ENCODE results near the gene SLC9C2.
"Not testable (repeated sequence)": the region's sequence is repeated elsewhere in the genome, so short reads cannot be mapped to it uniquely, and the experiment has no call there.

SLC9C2 gene

GRCh38 chr1:173603056-173603591 lies at the start of gene SLC9C2:
Gene SLC9C2, minus strand, starts transcription at chr1:173603072. Its CDS starts 1,296 bp downstream, at chr1:173601776.
- no peak for TF ChIP-seq CTCF (IDR thresholded peaks at IDR 0.05; ENCODE audit: insufficient read depth, low read depth, low read length, missing control alignments)
- no peak for DNase-seq (ENCODE audit: low read depth)
- no peak within 1 kb of the TSS for H3K4me3 ChIP-seq (ENCODE audit: low read length)

DNA sequence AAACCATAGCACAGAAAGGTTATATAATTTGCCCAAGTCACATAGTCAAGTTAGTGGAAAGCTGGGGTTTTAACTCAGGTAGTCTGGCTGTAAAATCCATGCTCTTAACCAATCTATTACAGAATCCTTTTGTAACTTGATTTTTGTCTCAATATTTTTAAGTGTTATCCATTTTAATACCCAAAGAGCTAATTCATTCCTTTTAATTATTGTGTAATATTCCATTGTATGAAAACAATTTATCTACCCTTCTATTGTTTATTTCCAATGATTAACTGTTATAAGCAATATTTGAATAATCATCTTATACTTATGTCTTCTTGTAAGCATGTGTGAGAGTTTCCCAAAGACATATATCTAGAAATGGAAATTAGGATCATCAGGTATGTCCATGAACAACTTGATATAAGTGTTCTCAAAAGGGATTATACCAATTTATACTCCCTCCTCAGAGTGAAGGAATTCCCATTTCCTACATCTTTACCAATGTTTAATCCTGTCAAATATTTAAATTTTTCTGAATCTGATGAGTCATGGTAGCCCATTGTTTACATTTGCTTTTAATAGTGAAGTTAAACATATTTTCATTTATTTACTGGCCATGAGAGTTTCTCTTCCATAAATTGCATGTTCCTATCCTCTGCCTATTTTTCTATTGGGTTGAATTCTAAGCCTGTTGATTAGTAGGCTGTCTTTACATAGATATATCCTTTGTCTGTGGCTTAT lies 46.2 kb upstream of the SLC9C2 start:
- no peak for DNase-seq (ENCODE audit: low read depth)
- TF ChIP-seq CTCF (IDR thresholded peaks at IDR 0.05; ENCODE audit: insufficient read depth, low read depth, low read length, missing control alignments), result no peak
- H3K4me3 ChIP-seq (ENCODE audit: low read length), result no peak overlapping the region

DNA sequence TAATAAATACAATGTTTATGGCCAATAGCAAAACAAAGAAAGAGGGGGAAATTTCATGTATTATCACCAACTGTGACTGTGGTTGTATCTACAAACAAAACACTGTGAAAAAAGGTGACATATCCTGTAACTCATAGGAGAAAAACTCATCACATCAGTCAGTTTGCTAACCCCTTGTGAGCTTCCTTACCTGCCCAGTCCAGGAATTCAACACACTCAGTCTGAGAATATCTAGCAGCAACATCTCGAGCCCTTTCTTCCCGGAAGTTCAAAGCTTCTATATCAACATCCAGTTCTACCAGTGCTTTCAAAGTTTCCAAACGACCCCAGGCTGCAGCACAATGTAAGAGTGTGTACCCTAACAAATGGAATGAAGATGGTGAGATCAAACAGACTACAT lies 43.8 kb upstream of the SLC9C2 start:
- no peak for TF ChIP-seq CTCF (IDR thresholded peaks at IDR 0.05; ENCODE audit: insufficient read depth, low read depth, low read length, missing control alignments)

GRCh38 chr1:173642450-173643139 lies 39.7 kb upstream of the SLC9C2 start:
- peak; percentile 77 for DNase-seq (ENCODE audit: low read depth)
- not testable (repeated sequence) for H3K4me3 ChIP-seq (ENCODE audit: low read length)

More for the DNA sequence above, 43.8 kb upstream of the SLC9C2 start:
- DNase-seq (ENCODE audit: low read depth), result peak; percentile 54
- H3K4me3 ChIP-seq (ENCODE audit: low read length), result no peak overlapping the region

DNA sequence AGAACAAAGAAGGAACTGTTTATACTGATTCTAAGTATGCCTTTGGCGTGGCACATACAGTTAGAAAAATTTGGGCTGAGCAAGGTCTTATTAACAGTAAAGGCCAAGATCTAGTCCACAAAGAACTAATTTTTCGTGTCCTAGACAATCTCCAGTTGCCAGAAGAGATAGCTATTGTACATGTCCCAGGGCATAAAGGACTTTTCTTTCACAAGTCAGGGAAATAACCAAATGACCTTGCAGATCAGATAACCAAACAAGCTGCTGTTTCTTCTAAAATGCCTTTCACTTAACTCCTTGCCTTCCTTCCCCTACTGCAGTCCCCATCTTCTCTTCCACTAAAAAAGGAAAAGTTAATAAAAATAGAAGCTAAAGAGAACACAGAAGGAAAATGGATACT lies 36.2 kb upstream of the SLC9C2 start:
- TF ChIP-seq CTCF (IDR thresholded peaks at IDR 0.05; ENCODE audit: insufficient read depth, low read depth, low read length, missing control alignments), result no peak
- DNase-seq (ENCODE audit: low read depth), result no peak
- H3K4me3 ChIP-seq (ENCODE audit: low read length), result no peak overlapping the region

- no peak for TF ChIP-seq CTCF (IDR thresholded peaks at IDR 0.05; ENCODE audit: insufficient read depth, low read depth, low read length, missing control alignments)
Observed at GRCh38 chr1:173638043-173639021, 35.5 kb upstream of the SLC9C2 start.

GRCh38 chr1:173637236-173638042 lies 34.6 kb upstream of the SLC9C2 start:
- peak; percentile 54 for DNase-seq (ENCODE audit: low read depth)

More at GRCh38 chr1:173638043-173639021, 35.5 kb upstream of the SLC9C2 start:
- H3K4me3 ChIP-seq (ENCODE audit: low read length), result no peak overlapping the region
- no peak for DNase-seq (ENCODE audit: low read depth)

More at GRCh38 chr1:173637236-173638042, 34.6 kb upstream of the SLC9C2 start:
- H3K4me3 ChIP-seq (ENCODE audit: low read length), result not testable (repeated sequence)

Measured in epithelial cell of esophagus (primary cell).